DMS79 treated with DMSO at 0.1 percent for 48 hours (cell line): ENCODE data around the gene RAB26.

ENCODE experiments used
- DNase-seq: peaks from one replicate; lab custom pipeline; 2025; lab: John Stamatoyannopoulos, UW

RAB26 gene

GRCh38 chr16:2159175-2159838 lies 10.9 kb downstream of the RAB26 start:
- DNase-seq, result no peak

DNA sequence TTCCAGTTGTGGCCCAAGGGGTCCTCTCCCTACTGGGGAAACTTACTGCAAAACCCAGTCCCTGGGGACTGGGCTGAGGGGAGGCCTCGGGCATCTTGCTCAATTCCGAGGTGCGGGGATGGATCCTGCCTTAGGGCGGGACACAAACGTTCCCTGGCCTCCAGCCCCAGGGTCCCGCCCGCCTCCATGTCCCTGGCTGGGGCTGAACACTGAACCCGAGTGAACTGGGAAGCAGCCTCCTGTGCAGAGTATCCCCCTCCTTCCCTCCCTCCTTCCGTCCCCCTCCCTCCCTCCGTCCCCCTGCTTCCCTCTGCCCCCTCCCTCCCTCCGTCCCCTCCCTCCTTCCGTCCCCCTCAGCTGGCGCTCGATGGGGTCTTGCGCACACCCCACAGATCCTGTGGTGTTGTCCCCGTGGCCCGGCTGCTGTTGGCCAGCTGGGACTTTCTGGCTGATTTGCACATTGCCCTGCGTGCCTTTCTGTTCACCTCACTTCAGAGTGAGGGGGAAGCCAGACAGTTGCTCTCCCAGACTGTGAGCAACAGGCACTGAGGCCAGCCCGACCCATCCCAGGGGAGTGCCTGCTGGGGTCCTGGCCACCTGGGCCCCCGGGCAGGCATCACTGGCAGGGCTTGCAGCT lies 12.6 kb downstream of the RAB26 start:
- no peak for DNase-seq

DNA sequence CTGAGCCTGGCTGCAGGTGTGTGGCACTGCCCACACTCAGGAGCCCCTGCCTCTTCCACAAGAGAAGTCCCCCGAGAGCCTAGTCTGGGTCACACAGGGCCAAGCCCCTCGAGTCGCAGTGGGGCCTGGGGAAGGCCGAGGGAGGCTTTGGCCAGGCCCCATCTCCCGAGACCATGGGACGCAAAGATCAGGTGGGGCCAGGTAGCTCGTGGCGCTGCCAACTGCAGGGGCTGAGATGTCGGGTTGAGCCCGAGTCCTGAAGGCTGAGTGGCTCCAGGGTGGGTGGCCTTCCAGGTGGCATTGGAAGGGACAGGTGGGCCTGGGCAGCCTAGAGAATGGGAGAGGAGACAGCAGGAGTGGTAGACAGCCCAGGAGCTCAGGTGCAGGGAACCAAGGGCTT lies 13.5 kb downstream of the RAB26 start:
- DNase-seq, result no peak

DNA sequence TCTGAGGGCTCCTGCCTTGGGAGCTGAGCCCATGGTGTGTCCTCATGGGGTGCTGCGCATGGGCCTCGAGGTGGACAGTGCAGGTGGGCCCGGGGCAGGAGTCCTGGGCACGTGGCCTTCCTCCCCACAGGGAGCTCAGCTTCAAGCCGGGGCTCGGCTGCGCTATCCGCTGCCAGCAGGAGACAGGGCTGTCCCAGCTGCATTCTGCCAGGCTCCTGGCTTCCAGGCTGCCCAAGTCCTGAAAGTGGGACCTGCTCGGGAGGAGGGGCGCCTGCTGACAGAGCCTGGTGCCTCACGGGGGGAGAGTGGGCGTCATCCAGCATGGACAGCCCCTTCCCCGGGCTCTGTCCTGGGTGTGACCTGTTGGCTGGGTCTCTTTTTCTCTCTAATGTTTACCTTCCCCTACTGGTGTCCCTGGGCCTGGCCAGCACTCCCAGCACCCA lies 14.3 kb downstream of the RAB26 start:
- DNase-seq, result no peak

DNA sequence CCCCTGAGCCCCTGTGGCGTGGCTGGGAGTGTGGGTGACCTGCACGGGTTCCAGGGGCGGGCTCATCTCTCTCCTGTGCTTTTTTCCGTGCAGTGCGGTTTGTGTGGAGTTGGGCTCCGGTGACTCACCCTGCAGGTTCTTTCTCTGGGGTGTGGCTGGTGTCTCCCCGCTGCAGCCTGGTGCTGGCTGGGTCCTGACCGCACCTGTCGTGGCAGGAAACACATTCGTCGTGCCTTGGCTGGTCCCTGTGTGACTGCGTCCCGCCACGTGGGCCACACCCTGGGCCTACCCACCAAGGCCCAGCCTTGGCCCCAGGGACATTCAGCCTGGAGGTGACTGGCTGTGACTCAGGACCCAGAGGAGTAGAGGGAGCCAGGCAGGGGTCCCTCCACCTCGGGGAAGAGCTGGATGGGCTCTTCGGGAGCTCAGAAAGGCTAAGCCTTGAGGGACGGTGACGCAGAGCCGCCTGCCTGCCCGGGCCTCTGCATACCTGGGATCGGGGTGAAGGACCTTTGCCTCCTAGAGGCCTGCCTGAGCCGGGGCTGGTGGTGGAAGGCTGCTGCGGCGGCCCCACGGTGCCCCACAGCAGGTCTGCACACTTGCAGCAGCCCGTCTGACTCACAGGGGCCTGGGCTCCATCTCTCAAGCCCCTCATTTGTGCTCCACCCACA lies 14.9 kb downstream of the RAB26 start:
- DNase-seq, result no peak

DNA sequence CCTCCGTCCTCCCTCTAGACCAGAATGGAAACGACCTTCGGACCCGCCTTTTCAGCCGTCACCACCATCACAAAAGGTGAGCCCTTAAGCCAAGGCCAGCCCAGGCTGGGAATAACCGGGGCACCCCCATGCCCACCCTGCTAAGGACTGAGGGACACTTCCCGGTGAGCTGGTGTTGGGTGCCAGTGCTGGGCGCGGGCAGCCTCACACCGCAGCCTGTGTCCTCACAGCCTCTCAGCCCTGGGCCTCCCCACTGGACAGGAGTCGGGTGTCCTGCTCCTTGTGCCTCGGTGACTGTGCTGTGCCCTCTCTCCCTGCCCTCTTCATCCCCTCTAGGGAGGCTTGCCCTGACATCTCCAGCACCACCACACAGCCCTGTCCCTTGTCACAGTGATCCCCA lies 17.4 kb downstream of the RAB26 start:
- no peak for DNase-seq

- no peak for DNase-seq
Observed at GRCh38 chr16:2166263-2167067, 18.0 kb downstream of the RAB26 start.

DNA sequence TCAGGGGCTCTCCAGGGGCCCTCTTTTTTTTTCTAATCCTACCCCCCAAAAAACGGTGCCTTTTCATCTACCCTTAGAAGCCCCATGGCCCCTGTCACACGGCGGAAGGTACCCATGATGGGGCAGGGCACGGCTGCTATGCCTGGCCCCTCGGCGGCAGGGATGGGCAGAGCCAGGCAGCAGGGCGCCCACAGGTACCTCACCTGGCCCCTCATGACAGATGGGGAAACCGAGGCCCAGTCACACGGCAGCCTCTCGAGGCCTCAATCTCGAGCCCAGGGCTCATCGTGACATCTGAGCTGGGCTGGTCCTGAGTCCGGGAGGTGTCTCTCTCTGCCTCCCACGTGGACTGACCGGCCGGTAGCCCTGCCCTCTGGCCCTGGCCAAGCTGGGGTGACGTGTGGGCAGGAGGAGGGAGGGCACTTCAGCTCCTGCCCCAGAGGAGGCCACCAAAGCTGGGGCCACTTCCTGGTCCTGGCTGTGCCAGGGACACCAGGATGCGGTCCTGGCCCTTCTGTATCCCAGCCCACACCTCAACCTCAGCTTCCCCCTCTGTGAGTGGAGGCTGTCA lies 18.7 kb downstream of the RAB26 start:
- no peak for DNase-seq

- no peak for DNase-seq
Observed at GRCh38 chr16:2170080-2170479, 21.7 kb downstream of the RAB26 start.

DNA sequence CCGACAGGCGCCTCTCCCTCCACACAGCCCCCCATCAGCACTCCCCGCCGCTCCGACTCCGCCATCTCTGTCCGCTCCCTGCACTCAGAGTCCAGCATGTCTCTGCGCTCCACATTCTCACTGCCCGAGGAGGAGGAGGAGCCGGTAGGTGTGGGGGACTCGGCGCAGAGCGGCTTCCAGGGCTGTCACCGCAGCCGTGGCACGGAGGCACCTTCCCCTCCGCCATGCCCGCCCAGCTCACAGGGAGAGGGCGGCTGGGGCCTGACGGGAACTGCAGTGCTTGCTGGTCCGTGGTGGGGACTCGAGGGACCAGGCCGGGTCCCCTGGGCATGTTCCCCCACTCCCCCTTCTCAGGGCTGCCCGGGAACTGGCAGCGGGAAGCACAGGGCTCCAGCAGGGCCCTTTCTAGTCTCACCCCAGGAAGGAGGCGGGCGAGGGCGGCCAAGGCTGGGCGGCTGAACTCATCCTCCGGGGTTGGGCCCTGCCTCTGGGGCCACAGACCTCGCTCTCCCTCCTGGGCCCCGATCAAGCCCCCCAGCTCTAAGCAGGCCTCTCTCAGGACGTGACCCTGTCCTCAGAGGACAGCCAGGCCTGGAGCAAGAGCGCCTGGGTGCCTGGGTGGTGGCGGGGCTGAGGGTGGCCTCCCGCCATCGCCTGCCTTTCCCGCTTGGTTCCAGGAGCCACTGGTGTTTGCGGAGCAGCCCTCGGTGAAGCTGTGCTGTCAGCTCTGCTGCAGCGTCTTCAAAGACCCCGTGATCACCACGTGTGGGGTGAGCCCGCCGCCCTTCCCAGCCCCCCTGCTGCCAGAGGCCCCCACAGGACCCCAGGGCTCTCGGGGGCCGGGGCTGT lies 22.4 kb downstream of the RAB26 start:
- DNase-seq, result no peak

- DNase-seq, result no peak
Observed at GRCh38 chr16:2171601-2172178, 23.3 kb downstream of the RAB26 start.

GRCh38 chr16:2172688-2173335 lies 24.4 kb downstream of the RAB26 start:
- no peak for DNase-seq

DNA sequence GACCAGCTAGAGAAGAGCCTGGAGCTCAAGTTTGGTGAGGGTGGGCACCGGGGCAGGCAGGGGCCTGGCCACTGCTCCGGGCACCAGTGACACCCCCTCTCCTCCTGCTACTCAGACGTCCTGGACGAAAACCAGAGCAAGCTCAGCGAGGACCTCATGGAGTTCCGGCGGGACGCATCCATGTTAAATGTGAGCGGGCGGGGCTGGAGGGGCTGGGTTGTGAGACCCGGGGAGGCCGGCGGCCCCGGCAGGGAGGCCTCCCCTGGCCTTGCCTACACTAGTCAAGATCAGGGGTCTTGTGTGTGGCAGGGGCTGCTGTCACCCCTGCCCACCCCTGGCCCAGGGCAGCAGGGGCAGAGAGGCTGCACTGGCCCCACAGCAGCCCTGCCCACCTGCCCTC lies 24.9 kb downstream of the RAB26 start:
- DNase-seq, result no peak

- DNase-seq, result no peak
Observed at GRCh38 chr16:2173916-2174315, 25.5 kb downstream of the RAB26 start.

DNA sequence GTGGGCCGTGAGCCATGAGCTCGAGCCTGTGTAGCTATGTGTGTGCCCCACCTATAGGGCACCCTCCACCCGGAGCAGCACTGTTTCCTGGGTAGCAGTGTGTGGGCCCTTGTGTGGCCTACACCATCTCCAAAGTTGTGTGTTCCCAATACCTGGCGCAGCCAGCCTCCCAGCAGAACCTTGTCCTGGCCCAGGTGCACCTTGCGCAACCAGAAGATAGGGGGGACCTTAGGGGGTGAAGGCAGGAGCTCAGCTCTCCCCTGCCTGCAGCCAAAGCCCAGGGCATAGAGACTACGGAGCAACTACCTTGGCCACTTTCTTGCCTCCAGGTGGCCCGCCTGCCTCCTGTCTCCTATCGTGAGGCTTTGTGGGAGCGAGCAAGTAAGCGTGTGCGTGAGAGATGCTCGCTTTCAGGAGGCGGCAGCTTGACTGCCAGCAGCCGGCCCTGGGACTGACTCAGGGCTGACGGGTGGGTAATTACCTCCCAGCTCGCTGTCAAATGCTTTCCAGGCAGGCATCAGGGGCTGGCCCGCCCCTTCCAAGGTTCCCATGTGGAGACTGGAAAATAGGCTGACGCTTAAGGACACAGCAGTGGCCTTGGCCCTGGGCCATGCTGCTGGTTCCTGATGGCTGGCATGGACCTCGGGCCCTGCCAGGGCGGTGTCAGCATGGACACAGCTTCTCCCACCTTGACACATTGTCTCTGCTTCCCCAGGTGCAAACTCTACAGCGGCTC lies 26.1 kb downstream of the RAB26 start:
- no peak for DNase-seq

GRCh38 chr16:2175454-2175853 lies 27.0 kb downstream of the RAB26 start:
- no peak for DNase-seq

GRCh38 chr16:2176047-2176446 lies 27.6 kb downstream of the RAB26 start:
- no peak for DNase-seq

DNA sequence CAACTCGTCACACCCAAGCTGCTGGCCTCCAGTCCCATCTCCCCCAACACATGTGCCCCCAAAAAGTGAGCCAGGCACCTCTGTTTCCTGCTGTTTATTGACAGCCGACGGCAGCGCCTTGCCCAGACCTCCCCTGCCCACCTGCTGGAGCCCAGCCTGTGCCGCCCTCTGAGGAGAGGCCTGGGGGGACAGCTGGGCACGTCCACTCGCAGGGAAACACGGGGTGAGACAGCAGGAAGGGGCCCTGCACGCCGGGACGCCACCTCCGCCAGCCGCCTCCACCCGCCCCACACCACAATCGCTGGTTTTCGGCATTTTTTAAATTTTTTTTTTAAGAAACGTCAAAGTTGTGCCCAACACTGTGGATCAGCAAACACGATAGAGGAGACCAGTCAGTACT lies 28.7 kb downstream of the RAB26 start:
- no peak for DNase-seq

DNA sequence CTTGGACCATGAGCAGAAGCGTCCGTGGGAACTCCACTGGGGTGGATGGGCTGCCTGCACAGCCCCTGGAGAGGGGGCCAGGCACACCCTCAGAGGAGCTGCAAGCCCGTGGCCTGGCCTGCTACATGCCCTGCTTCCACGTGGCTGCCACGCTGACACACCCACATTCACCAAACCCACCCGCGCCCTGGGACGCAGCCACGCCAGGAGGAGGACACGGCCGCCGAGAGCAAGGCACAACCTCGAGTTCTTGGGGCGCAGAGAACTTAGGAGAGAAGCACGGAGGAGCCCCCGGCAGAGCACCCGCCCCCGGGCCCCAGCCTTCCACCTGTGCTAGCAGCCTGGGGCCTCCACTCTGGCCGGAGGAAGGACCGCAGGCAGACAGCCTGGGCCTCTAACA lies 29.1 kb downstream of the RAB26 start:
- no peak for DNase-seq
